NT2/D1 (cell line): ENCODE data around the gene MAD1L1.

ENCODE experiments used
- DNase-seq: peaks from one replicate; pipeline ENCODE4 v3.0.0-alpha.2; 2011; ENCODE audit warnings: low read depth, low spot score
- H3K27me3 ChIP-seq: 2 replicates; pipeline ENCODE4 v1.6.0; 2011; ENCODE audit warnings: mild to moderate bottlenecking; ENCODE audit not compliant: insufficient read length, insufficient read depth
- H3K36me3 ChIP-seq: 2 replicates; pipeline ENCODE4 v1.6.1; 2011; ENCODE audit warnings: mild to moderate bottlenecking, low read length, mixed read lengths; ENCODE audit not compliant: insufficient read depth, insufficient read length
- H3K4me1 ChIP-seq: 2 replicates; pipeline ENCODE4 v1.5.1; 2011; ENCODE audit not compliant: insufficient read depth, insufficient read length
- H3K4me3 ChIP-seq: 2 replicates; pipeline ENCODE4 v1.5.1; 2011; ENCODE audit warnings: low read depth; ENCODE audit not compliant: insufficient read length
- H3K9ac ChIP-seq: 2 replicates; pipeline ENCODE4 v1.6.0; 2011; ENCODE audit warnings: low read depth; ENCODE audit not compliant: insufficient read length
- H3K9me3 ChIP-seq: 2 replicates; pipeline ENCODE4 v1.5.1; 2011; ENCODE audit warnings: mild to moderate bottlenecking, low read length; ENCODE audit not compliant: insufficient read depth
- SUZ12 ChIP-seq: IDR thresholded peaks from 2 replicates; pipeline ENCODE4 v1.6.1; 2011; ENCODE audit not compliant: insufficient read length, insufficient read depth; ENCODE audit errors: extremely low read depth
- YY1 ChIP-seq: IDR thresholded peaks from 2 replicates; pipeline ENCODE4 v1.6.1; 2011; ENCODE audit not compliant: insufficient read length, insufficient read depth
- ZNF274 ChIP-seq: IDR thresholded peaks from 2 replicates; pipeline ENCODE4 v1.6.1; 2011; ENCODE audit warnings: mild to moderate bottlenecking, low read depth, low read length

Gene MAD1L1

GRCh38 chr7:2142386-2142785 lies 90.4 kb downstream of the MAD1L1 start:
- Histone ChIP-seq H3K4me3 (no peak overlapping the region), H3K4me1 (peaks cover 11% of the 10 kb centered on the region), H3K9me3 (no peaks in the 10 kb centered on the region), H3K9ac (no peak overlapping the region), H3K27me3 (no peaks in the 10 kb centered on the region), H3K36me3 (peaks cover 75% of the 10 kb centered on the region)
- TF ChIP-seq ZNF274: no peak
- TF ChIP-seq SUZ12: no peak
- no peak for TF ChIP-seq YY1
- DNase-seq: no peak

GRCh38 chr7:2141651-2142050 lies 91.1 kb downstream of the MAD1L1 start:
- Histone ChIP-seq H3K27me3 (no peaks in the 10 kb centered on the region), H3K9ac (no peak overlapping the region), H3K36me3 (peaks cover 72% of the 10 kb centered on the region), H3K4me3 (no peak overlapping the region), H3K4me1 (peaks cover 11% of the 10 kb centered on the region), H3K9me3 (no peaks in the 10 kb centered on the region)
- no peak for TF ChIP-seq YY1
- no peak for TF ChIP-seq SUZ12
- TF ChIP-seq ZNF274: no peak
- DNase-seq: no peak

- H3K36me3 ChIP-seq: peaks cover 72% of the 10 kb centered on the region
- no peak overlapping the region for H3K4me3 ChIP-seq
- TF ChIP-seq YY1 (no peak), SUZ12 (no peak), ZNF274 (no peak)
- DNase-seq: no peak
- H3K9me3 ChIP-seq: no peaks in the 10 kb centered on the region
- peak overlapping the region; percentile 22 for H3K9ac ChIP-seq
- H3K4me1 ChIP-seq: peaks cover 11% of the 10 kb centered on the region
- no peaks in the 10 kb centered on the region for H3K27me3 ChIP-seq
Measured at GRCh38 chr7:2141021-2141410, 91.7 kb downstream of the MAD1L1 start.

- peaks cover 72% of the 10 kb centered on the region for H3K36me3 ChIP-seq
Measured at GRCh38 chr7:2140216-2141020, 92.3 kb downstream of the MAD1L1 start.

GRCh38 chr7:2139004-2139699 lies 93.6 kb downstream of the MAD1L1 start:
- peaks cover 11% of the 10 kb centered on the region for H3K4me1 ChIP-seq
- H3K27me3 ChIP-seq: no peaks in the 10 kb centered on the region
- TF ChIP-seq ZNF274 (no peak), SUZ12 (no peak), YY1 (no peak)
- H3K9ac ChIP-seq: peak overlapping the region; percentile 32
- no peaks in the 10 kb centered on the region; the same call in 1 of the 2 replicates for H3K9me3 ChIP-seq
- no peak for DNase-seq
- H3K36me3 ChIP-seq: peaks cover 71% of the 10 kb centered on the region
- H3K4me3 ChIP-seq: no peak overlapping the region

More at GRCh38 chr7:2140216-2141020, 92.3 kb downstream of the MAD1L1 start:
- H3K27me3 ChIP-seq: no peaks in the 10 kb centered on the region
- H3K4me3 ChIP-seq: no peak overlapping the region
- no peaks in the 10 kb centered on the region; the same call in 1 of the 2 replicates for H3K9me3 ChIP-seq
- no peak for DNase-seq
- TF ChIP-seq YY1 (no peak), SUZ12 (no peak)
- no peak overlapping the region for H3K9ac ChIP-seq
- peaks cover 11% of the 10 kb centered on the region for H3K4me1 ChIP-seq

GRCh38 chr7:2138146-2138765 lies 94.5 kb downstream of the MAD1L1 start:
- no peak for DNase-seq
- H3K27me3 ChIP-seq: no peaks in the 10 kb centered on the region

GRCh38 chr7:2134740-2135139 lies 98.0 kb downstream of the MAD1L1 start:
- Histone ChIP-seq H3K9me3 (no peaks in the 10 kb centered on the region; the same call in 1 of the 2 replicates), H3K4me1 (peaks cover 12% of the 10 kb centered on the region), H3K9ac (no peak overlapping the region), H3K4me3 (no peak overlapping the region), H3K36me3 (peaks cover 72% of the 10 kb centered on the region), H3K27me3 (no peaks in the 10 kb centered on the region)
- TF ChIP-seq SUZ12 (no peak), YY1 (no peak), ZNF274 (no peak)
- DNase-seq: no peak

More at GRCh38 chr7:2138146-2138765, 94.5 kb downstream of the MAD1L1 start:
- H3K9ac ChIP-seq: peak overlapping the region; percentile 2
- H3K9me3 ChIP-seq: no peaks in the 10 kb centered on the region; the same call in 1 of the 2 replicates
- TF ChIP-seq ZNF274 (no peak), SUZ12 (no peak), YY1 (no peak)
- peaks cover 11% of the 10 kb centered on the region for H3K4me1 ChIP-seq
- no peak overlapping the region for H3K4me3 ChIP-seq
- peaks cover 71% of the 10 kb centered on the region for H3K36me3 ChIP-seq
